Retina (tissue), 1 donor: ENCODE measurements around the gene DEFB121.
"Not testable (repeated sequence)": the region's sequence is repeated elsewhere in the genome, so short reads cannot be mapped to it uniquely, and the experiment has no call there.

Experiments used
- DNase-seq: peaks from one replicate; pipeline ENCODE4 v3.0.0-alpha.2; 2016

DEFB121 gene

GRCh38 chr20:31406115-31406514 is at the start of gene DEFB121:
TSS of gene DEFB121 (minus strand) at chr20:31406215. CDS start at chr20:31406152, 63 bp downstream.
- DNase-seq: no peak

- no peak for DNase-seq
Measured at GRCh38 chr20:31454361-31454760, 48.3 kb upstream of the DEFB121 start.

GRCh38 chr20:31452575-31452974 is 46.6 kb upstream of the DEFB121 start:
- DNase-seq: no peak

GRCh38 chr20:31449511-31450414 is 43.7 kb upstream of the DEFB121 start:
- no peak for DNase-seq

GRCh38 chr20:31446084-31446819 is 40.2 kb upstream of the DEFB121 start:
- no peak for DNase-seq

GRCh38 chr20:31440012-31440659 is 34.1 kb upstream of the DEFB121 start, which contains the start of gene DEFB123:
TSS of gene DEFB123 (plus strand) at chr20:31440632. CDS start at chr20:31440699, 67 bp downstream.
- DNase-seq: no peak

- DNase-seq: peak; percentile 37
Measured at GRCh38 chr20:31430568-31431115, 24.6 kb upstream of the DEFB121 start.

GRCh38 chr20:31427576-31427975 is 21.6 kb upstream of the DEFB121 start:
- DNase-seq: not testable (repeated sequence)

GRCh38 chr20:31426891-31427551 is 21.0 kb upstream of the DEFB121 start:
- not testable (repeated sequence) for DNase-seq

GRCh38 chr20:31425797-31426196 is 19.8 kb upstream of the DEFB121 start:
- no peak for DNase-seq

- DNase-seq: no peak
Measured at GRCh38 chr20:31418307-31418706, 12.3 kb upstream of the DEFB121 start.

GRCh38 chr20:31415653-31416052 is 9.6 kb upstream of the DEFB121 start:
- no peak for DNase-seq

- no peak for DNase-seq
Measured at GRCh38 chr20:31414381-31414780, 8.4 kb upstream of the DEFB121 start.

- DNase-seq: no peak
Measured at GRCh38 chr20:31410011-31410410, 4.0 kb upstream of the DEFB121 start.

- DNase-seq: no peak
Measured at GRCh38 chr20:31403886-31404285, 2.1 kb downstream of the DEFB121 start.

- DNase-seq: no peak
Measured at GRCh38 chr20:31394900-31395299, 11.1 kb downstream of the DEFB121 start.

- DNase-seq: no peak
Measured at GRCh38 chr20:31392836-31393235, 13.2 kb downstream of the DEFB121 start.

GRCh38 chr20:31390490-31390889 is 15.5 kb downstream of the DEFB121 start, which contains the start of gene DEFB119:
TSS of gene DEFB119 (minus strand) at chr20:31390590. CDS start at chr20:31390483, 107 bp downstream.
- DNase-seq: no peak

- DNase-seq: no peak
Measured at GRCh38 chr20:31374346-31374745, 31.7 kb downstream of the DEFB121 start.

- DNase-seq: no peak
Measured at GRCh38 chr20:31368301-31368700, 37.7 kb downstream of the DEFB121 start, which contains the start of gene DEFB118. TSS of gene DEFB118 (plus strand) at chr20:31368601. CDS start at chr20:31368651, 50 bp downstream.

GRCh38 chr20:31364272-31364671 is 41.7 kb downstream of the DEFB121 start:
- not testable (repeated sequence) for DNase-seq

- DNase-seq: no peak
Measured at GRCh38 chr20:31363295-31363694, 42.7 kb downstream of the DEFB121 start.
